K562 (cell line): ENCODE data around the gene NENF. TPM values are rescaled to one million over a fixed set of nuclear protein-coding genes. Genes with fewer than 3 reads are reported as not detected.
A peak's percentile ranks its signal among the peaks of the same experiment; 100 is the strongest.

Source experiments
- ATF1 ChIP-seq, 2 experiments: fragments of 450-650 bp in 1 of 2; IDR thresholded peaks; 2 replicates each; pipeline ENCODE4 v1.6.1; 2016; ENCODE audit warnings: missing compliant biosample characterization in 1 of 2, missing genetic modification characterization in 1 of 2
- CBFA2T2 ChIP-seq: fragments of 450-650 bp; conservative IDR thresholded peaks from 2 replicates; pipeline ENCODE4 v1.6.1; 2017; ENCODE audit warnings: mild to moderate bottlenecking
- CHD2 ChIP-seq: IDR thresholded peaks from 2 replicates; pipeline ENCODE4 v1.6.1; 2011; ENCODE audit warnings: low read depth, low read length
- DDX20 ChIP-seq: fragments of 450-650 bp; IDR thresholded peaks from 2 replicates; pipeline ENCODE4 v1.6.1; 2016; ENCODE audit warnings: missing genetic modification characterization, low read depth, mild to moderate bottlenecking, missing compliant biosample characterization, moderate library complexity
- DIDO1 ChIP-seq: fragments of 450-650 bp; IDR thresholded peaks from 2 replicates; pipeline ENCODE4 v1.6.1; 2016; ENCODE audit warnings: low read depth, missing biosample characterization, missing genetic modification characterization
- HDGF ChIP-seq: fragments of 450-650 bp; IDR thresholded peaks from 2 replicates; pipeline ENCODE4 v1.6.1; 2016
- HEY1 ChIP-seq: fragments of 250-450 bp; sonication (Bioruptor Pico); IDR thresholded peaks from 2 replicates; pipeline ENCODE4 v1.5.0; 2020; ENCODE audit warnings: mild to moderate bottlenecking, moderate library complexity, borderline replicate concordance
- HMG20A ChIP-seq: fragments of 450-650 bp; formaldehyde crosslinking; conservative IDR thresholded peaks from 2 replicates; pipeline ENCODE4 v1.4.0; 2020; ENCODE audit warnings: mild to moderate bottlenecking, mixed read lengths
- IRF2 ChIP-seq: sonication (generic); formaldehyde crosslinking; IDR thresholded peaks from 2 replicates; pipeline ENCODE4 v1.8.1; 2022; ENCODE audit warnings: mild to moderate bottlenecking, missing genetic modification reagents
- MEIS2 ChIP-seq: fragments of 450-650 bp; IDR thresholded peaks from 2 replicates; pipeline ENCODE4 v1.6.1; 2014; ENCODE audit warnings: mild to moderate bottlenecking; ENCODE audit not compliant: partially characterized antibody
- NFIC ChIP-seq: fragments of 450-650 bp; IDR thresholded peaks from 2 replicates; pipeline ENCODE4 v1.6.1; 2017; ENCODE audit warnings: mild to moderate bottlenecking, inconsistent platforms
- PML ChIP-seq: IDR thresholded peaks from 2 replicates; pipeline ENCODE4 v1.6.1; 2012; ENCODE audit warnings: low read length, inconsistent platforms
- SMAD4 ChIP-seq: fragments of 250-450 bp; sonication (Bioruptor Pico); conservative IDR thresholded peaks from 2 replicates; pipeline ENCODE4 v1.8.0; 2021; ENCODE audit warnings: inconsistent platforms, mild to moderate bottlenecking, moderate library complexity
- TAL1 ChIP-seq: fragments of 450-650 bp; IDR thresholded peaks from 2 replicates; pipeline ENCODE4 v1.6.1; 2016; ENCODE audit warnings: mild to moderate bottlenecking
- U2AF2 ChIP-seq: fragments of 200-400 bp; formaldehyde crosslinking; optimal IDR thresholded peaks from 2 replicates; pipeline ENCODE3; 2017; ENCODE audit warnings: low read depth, mild to moderate bottlenecking, low read length
- ZC3H11A ChIP-seq: IDR thresholded peaks from 2 replicates; pipeline ENCODE4 v1.6.1; 2012; ENCODE audit warnings: low read depth, low read length, improper control_type of control experiment
- ZNF253 ChIP-seq: fragments of 250-450 bp; sonication (Bioruptor Pico); conservative IDR thresholded peaks from 2 replicates; pipeline ENCODE4 v1.6.1; 2021; ENCODE audit warnings: mild to moderate bottlenecking
- ZNF584 ChIP-seq: fragments of 200-800 bp; sonication (Bioruptor generic); IDR thresholded peaks from 2 replicates; pipeline ENCODE4 v1.6.1; 2016; ENCODE audit warnings: low read depth, mild to moderate bottlenecking, missing genetic modification characterization, missing compliant biosample characterization
- ZNF707 ChIP-seq: fragments of 250-450 bp; sonication (Bioruptor Pico); conservative IDR thresholded peaks from 2 replicates; pipeline ENCODE4 v1.8.0; 2022; ENCODE audit warnings: inconsistent platforms, mild to moderate bottlenecking, moderate library complexity
- polyA plus RNA-seq, 8 experiments: library from polyadenylated mRNA; depleted of rRNA in 4 of 8; stranded (reverse) in 5 of 8; unstranded in 3 of 8; fragments of >200 nt; fragmentation: Nextera tagmentation in 2 of 8; fragmentation: Illumina TruSeq in 1 of 8; extraction: Ambion mirVana in 2 of 8; extraction: Trizol in 1 of 8; gene quantifications; 2 replicates each; pipeline versions ENCODE4 v1.2.1 to v1.2.3, GENCODE V29; 2011 to 2014; ENCODE audit warnings: inconsistent platforms in 1 of 8, missing spikeins in 1 of 8
- total RNA-seq, 7 experiments: library from RNA; depleted of rRNA in 6 of 7; stranded (reverse); fragments of >200 nt in 6 of 7; fragmentation: Illumina TruSeq in 2 of 7; extraction: Trizol in 2 of 7; gene quantifications; 2 replicates each; pipeline versions ENCODE4 v1.2.1 to v1.2.3, GENCODE V29; 2011 to 2021; ENCODE audit warnings: low replicate concordance in 1 of 7
- TF ChIP-seq, protein P1 (sequence below): sonication (generic); formaldehyde crosslinking; IDR thresholded peaks from 2 replicates; pipeline ENCODE4 v1.8.0; 2022; ENCODE audit warnings: mild to moderate bottlenecking, missing genetic modification reagents
- TF ChIP-seq, protein P2 (sequence below): fragments of 250-450 bp; sonication (Bioruptor Pico); IDR thresholded peaks from 2 replicates; pipeline ENCODE4 v1.4.0; 2020

NENF gene
- total and polyA plus RNA-seq, 9 of the 15 experiments (the other 6 are each of a cell fraction or from before 2014, with no cell fraction given), result 6.1 to 100 (median 72.8) TPM

DNA sequence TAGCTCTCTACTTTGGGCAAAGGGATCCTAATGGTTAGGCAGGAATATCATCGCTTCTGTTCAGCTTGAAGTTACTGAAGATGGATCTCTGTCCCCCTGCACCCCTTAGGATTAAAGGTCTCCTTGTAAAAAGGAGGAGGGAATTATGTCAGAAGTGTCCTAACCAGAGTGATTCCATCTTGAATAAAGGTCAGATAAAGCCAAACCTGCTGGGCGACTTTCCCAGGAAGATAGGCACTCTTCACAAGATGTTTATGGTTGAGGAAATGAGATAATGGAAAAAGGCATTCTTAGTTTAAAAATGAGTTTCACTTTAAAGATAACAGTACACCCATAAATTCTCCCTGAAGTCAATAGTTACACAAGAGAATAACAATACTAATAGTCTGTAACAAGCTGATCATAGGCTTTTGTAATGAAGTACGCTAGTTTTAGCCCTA lies 1.7 kb upstream of the NENF start (continued):
- TF ChIP-seq, protein P1, sequence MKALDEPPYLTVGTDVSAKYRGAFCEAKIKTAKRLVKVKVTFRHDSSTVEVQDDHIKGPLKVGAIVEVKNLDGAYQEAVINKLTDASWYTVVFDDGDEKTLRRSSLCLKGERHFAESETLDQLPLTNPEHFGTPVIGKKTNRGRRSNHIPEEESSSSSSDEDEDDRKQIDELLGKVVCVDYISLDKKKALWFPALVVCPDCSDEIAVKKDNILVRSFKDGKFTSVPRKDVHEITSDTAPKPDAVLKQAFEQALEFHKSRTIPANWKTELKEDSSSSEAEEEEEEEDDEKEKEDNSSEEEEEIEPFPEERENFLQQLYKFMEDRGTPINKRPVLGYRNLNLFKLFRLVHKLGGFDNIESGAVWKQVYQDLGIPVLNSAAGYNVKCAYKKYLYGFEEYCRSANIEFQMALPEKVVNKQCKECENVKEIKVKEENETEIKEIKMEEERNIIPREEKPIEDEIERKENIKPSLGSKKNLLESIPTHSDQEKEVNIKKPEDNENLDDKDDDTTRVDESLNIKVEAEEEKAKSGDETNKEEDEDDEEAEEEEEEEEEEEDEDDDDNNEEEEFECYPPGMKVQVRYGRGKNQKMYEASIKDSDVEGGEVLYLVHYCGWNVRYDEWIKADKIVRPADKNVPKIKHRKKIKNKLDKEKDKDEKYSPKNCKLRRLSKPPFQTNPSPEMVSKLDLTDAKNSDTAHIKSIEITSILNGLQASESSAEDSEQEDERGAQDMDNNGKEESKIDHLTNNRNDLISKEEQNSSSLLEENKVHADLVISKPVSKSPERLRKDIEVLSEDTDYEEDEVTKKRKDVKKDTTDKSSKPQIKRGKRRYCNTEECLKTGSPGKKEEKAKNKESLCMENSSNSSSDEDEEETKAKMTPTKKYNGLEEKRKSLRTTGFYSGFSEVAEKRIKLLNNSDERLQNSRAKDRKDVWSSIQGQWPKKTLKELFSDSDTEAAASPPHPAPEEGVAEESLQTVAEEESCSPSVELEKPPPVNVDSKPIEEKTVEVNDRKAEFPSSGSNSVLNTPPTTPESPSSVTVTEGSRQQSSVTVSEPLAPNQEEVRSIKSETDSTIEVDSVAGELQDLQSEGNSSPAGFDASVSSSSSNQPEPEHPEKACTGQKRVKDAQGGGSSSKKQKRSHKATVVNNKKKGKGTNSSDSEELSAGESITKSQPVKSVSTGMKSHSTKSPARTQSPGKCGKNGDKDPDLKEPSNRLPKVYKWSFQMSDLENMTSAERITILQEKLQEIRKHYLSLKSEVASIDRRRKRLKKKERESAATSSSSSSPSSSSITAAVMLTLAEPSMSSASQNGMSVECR (CRISPR knock-in tag), result 0 out of 2 replicates have a peak, but pooled peaks have one; percentile 3
- TF ChIP-seq HMG20A (peak; percentile 79; the same call in 1 of the 2 replicates), HDGF (no peak), NFIC (peak; percentile 57), HEY1 (peak; percentile 85), CBFA2T2 (peak; percentile 85), ZNF584 (CRISPR knock-in tag) (no peak; the same call in 1 of the 2 replicates), IRF2 (CRISPR knock-in tag) (no peak), PML (peak; percentile 83), ZNF707 (CRISPR knock-in tag) (peak; percentile 79), ZC3H11A (no peak), MEIS2 (peak; percentile 90), TAL1 (peak; percentile 85), DIDO1 (peak; percentile 73), ZNF253 (CRISPR knock-in tag) (0 out of 2 replicates have a peak, but pooled peaks have one; percentile 24), U2AF2 (no peak), SMAD4 (CRISPR knock-in tag) (peak; percentile 93), ATF1 (CRISPR knock-in tag; IDR thresholded peaks at IDR 0.05) (no peak), ATF1 (tag; IDR thresholded peaks at IDR 0.05) (0 out of 2 replicates have a peak, but pooled peaks have one; percentile 14), DDX20 (peak; percentile 95), CHD2 (no peak)
- TF ChIP-seq, protein P2, sequence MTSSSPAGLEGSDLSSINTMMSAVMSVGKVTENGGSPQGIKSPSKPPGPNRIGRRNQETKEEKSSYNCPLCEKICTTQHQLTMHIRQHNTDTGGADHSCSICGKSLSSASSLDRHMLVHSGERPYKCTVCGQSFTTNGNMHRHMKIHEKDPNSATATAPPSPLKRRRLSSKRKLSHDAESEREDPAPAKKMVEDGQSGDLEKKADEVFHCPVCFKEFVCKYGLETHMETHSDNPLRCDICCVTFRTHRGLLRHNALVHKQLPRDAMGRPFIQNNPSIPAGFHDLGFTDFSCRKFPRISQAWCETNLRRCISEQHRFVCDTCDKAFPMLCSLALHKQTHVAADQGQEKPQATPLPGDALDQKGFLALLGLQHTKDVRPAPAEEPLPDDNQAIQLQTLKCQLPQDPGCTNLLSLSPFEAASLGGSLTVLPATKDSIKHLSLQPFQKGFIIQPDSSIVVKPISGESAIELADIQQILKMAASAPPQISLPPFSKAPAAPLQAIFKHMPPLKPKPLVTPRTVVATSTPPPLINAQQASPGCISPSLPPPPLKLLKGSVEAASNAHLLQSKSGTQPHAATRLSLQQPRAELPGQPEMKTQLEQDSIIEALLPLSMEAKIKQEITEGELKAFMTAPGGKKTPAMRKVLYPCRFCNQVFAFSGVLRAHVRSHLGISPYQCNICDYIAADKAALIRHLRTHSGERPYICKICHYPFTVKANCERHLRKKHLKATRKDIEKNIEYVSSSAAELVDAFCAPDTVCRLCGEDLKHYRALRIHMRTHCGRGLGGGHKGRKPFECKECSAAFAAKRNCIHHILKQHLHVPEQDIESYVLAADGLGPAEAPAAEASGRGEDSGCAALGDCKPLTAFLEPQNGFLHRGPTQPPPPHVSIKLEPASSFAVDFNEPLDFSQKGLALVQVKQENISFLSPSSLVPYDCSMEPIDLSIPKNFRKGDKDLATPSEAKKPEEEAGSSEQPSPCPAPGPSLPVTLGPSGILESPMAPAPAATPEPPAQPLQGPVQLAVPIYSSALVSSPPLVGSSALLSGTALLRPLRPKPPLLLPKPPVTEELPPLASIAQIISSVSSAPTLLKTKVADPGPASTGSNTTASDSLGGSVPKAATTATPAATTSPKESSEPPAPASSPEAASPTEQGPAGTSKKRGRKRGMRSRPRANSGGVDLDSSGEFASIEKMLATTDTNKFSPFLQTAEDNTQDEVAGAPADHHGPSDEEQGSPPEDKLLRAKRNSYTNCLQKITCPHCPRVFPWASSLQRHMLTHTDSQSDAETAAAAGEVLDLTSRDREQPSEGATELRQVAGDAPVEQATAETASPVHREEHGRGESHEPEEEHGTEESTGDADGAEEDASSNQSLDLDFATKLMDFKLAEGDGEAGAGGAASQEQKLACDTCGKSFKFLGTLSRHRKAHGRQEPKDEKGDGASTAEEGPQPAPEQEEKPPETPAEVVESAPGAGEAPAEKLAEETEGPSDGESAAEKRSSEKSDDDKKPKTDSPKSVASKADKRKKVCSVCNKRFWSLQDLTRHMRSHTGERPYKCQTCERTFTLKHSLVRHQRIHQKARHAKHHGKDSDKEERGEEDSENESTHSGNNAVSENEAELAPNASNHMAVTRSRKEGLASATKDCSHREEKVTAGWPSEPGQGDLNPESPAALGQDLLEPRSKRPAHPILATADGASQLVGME (CRISPR knock-in tag), result peak; percentile 63; the same call in 1 of the 2 replicates
